A673 (cell line): ENCODE results near the gene ZSCAN12.

Source experiments
- EZH2 ChIP-seq: fragments of 200-600 bp; sonication (generic); IDR thresholded peaks from 2 replicates; pipeline ENCODE4 v1.6.1; 2017; ENCODE audit warnings: borderline replicate concordance, low read depth, mild to moderate bottlenecking, mixed read lengths, antibody characterized with exemption, low read length; ENCODE audit not compliant: poor library complexity, severe bottlenecking
- TF ChIP-seq, protein P1 (sequence below): fragments of 300-800, 200-600 bp; sonication (generic); conservative IDR thresholded peaks from 2 replicates; pipeline ENCODE4 v1.5.1; 2017; ENCODE audit warnings: low read depth, mild to moderate bottlenecking, antibody characterized with exemption, low read length, moderate library complexity, mixed read lengths

DNA sequence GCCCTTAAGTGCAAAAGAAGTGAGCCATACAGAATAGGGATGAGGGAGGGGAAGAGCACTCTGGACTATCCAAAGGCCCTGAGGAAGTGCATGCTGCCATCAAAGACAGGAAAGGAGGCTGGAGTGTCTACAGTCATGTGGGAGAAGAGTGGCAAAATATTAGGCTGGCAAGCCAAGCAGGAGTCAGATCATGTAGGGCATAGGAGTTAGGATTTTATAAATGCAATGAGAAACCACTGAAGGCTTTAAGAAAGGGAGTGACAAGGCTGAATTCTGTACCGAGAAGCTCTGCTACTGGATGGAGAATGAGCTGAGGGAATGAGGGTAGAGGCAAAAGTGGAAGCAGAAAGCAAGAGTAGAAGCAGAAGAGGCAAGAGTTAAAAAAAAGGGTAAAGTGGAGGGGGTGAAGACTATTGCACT is 65.9 kb downstream of the ZSCAN12 start:
- TF ChIP-seq, protein P1, sequence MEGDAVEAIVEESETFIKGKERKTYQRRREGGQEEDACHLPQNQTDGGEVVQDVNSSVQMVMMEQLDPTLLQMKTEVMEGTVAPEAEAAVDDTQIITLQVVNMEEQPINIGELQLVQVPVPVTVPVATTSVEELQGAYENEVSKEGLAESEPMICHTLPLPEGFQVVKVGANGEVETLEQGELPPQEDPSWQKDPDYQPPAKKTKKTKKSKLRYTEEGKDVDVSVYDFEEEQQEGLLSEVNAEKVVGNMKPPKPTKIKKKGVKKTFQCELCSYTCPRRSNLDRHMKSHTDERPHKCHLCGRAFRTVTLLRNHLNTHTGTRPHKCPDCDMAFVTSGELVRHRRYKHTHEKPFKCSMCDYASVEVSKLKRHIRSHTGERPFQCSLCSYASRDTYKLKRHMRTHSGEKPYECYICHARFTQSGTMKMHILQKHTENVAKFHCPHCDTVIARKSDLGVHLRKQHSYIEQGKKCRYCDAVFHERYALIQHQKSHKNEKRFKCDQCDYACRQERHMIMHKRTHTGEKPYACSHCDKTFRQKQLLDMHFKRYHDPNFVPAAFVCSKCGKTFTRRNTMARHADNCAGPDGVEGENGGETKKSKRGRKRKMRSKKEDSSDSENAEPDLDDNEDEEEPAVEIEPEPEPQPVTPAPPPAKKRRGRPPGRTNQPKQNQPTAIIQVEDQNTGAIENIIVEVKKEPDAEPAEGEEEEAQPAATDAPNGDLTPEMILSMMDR = no peak
- TF ChIP-seq EZH2 = no peak
